GM12891 (cell line): ENCODE data around the gene SBNO2.

Experiments used
- DNase-seq: peaks from one replicate; pipeline ENCODE4 v3.0.0; 2011; ENCODE audit warnings: low spot score; ENCODE audit not compliant: insufficient read length
- FAIRE-seq: peaks from 2 replicates; lab custom pipeline; 2011; peaks lifted over from hg19 to GRCh38; lab: Jason Lieb, UNC
- PAX5 ChIP-seq: IDR thresholded peaks from 2 replicates; pipeline ENCODE4 v1.6.1; 2011; ENCODE audit warnings: low read length, moderate library complexity, mild to moderate bottlenecking; ENCODE audit not compliant: insufficient read depth, severe bottlenecking
- POLR2A ChIP-seq: IDR thresholded peaks from 2 replicates; pipeline ENCODE4 v1.6.1; 2011; ENCODE audit warnings: low read depth, low read length, control low read depth
- POLR2AphosphoS5 ChIP-seq: IDR thresholded peaks from 2 replicates; pipeline ENCODE4 v1.6.1; 2011; ENCODE audit warnings: low read depth, low read length, control low read depth
- POU2F2 ChIP-seq: IDR thresholded peaks from 2 replicates; pipeline ENCODE4 v1.6.1; 2011; ENCODE audit warnings: low read depth, mild to moderate bottlenecking, control low read depth, low read length, moderate library complexity
- SPI1 ChIP-seq: IDR thresholded peaks from 2 replicates; pipeline ENCODE4 v1.6.1; 2011; ENCODE audit warnings: low read depth, low read length, control low read depth
- TAF1 ChIP-seq: IDR thresholded peaks from 2 replicates; pipeline ENCODE4 v1.6.1; 2011; ENCODE audit warnings: low read depth, low read length, control low read depth

Gene SBNO2

DNA sequence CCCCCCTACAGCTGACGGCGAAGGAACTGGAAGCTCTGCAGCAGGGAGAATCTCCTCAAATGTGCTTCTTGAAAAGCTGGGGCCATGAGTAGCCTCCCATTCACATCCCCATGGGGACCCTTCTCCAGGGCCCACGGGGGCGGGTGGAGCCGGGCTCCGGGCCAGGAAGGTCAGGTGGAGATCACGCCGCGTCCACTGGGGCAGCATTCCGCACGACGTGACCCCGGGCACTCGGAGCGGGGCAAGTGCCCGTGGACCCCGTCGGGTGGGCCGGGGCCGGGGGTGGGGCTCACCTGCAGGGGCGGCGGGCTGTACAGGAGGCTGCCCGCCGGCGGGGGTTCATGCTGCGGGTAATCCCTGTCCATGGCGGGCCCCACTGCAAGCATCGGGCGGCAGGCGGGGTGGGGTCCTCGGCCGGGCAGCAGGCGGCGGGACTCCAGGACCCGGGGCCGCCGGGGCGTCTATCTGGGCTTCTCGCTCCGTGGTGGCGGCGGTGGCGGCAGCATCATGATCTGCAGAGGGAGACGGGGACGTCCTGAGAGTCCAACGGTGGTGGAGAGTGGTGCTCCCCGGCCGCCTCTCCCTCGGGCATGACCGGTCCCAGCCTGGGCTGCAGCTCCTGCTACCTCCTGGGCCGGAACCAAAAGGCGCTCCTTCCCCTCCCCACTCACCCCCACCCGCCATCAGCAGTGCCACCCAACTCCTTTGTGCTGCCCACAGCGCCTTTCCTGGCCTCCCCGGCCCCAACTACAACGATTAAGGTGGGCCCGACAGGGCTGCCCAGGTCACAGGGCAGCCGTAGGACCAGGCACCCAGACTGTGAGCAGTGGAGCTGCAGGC, 20.0 kb downstream of the SBNO2 start:
- TF ChIP-seq POLR2A: no peak
- no peak for TF ChIP-seq POU2F2
- no peak for TF ChIP-seq SPI1
- TF ChIP-seq POLR2AphosphoS5: no peak
- no peak for TF ChIP-seq PAX5
- no peak for TF ChIP-seq TAF1
- FAIRE-seq (no peak), DNase-seq (no peak)

DNA sequence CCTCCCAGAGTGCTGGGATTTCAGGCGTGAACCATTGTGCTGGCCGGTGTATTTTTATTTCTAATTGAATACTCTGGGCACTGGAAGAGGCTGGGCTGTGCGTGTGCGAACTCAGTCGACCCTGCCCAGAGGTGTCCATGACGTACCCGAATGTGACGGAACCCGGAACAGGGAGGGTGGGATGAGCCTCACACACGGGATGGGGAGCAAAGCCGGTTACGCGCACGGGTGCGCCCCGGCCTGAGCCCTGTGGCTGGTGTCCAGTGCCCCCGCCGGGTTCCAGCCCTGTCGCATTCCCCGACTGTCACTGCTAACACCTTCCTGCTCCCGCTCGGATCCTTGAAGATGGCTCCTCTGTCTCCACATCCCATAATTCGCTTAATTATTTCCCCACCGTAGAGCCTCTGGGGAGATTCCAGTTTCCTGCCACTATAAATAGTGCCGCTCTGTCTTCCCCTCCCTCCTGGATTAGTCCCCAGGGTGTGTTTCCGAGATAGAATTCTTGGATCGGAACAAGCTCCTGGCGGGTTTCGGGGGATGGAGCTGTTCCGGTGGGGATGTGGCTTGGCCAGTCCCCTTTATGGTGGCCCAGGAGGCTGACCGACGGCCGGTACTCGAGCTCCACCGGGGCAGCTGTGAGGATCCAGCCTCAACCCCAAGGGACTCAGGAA, 22.0 kb downstream of the SBNO2 start:
- FAIRE-seq: no peak
- TF ChIP-seq TAF1: no peak
- no peak for TF ChIP-seq POLR2AphosphoS5
- no peak for TF ChIP-seq PAX5
- TF ChIP-seq SPI1: no peak
- no peak for TF ChIP-seq POU2F2
- TF ChIP-seq POLR2A: no peak
- no peak for DNase-seq

DNA sequence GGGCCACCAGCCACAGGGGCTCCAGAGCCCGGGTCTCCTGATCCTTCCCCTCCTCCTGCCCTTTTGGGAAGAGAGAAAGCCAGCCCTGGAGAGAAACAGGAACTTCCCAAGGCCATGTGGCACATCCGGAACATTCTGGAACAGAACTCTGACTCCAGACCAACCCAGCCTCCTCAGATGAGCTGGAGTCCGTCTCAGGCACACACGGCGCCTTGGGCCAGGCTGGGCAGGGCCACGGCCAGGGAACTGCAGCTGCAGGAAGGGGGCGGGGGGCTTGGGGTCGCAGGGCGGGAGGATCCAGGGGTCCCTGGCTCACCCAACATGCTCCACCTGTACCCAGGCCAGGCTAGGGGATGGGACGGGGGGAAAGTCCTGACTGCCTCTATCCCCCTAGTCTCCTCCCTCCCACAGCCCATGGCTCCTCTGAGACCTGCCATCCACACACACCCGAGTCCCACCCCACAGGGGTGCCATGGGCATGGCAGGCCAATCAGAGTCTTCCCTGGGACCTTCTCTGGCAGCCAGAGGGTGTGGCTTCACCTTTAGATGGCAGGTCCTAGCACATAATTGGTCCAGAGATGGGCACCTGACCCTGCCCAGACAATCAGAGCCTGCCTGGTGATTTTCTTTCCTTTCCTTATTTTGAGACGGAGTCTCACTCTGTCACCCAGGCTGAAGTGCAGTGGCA, 22.9 kb downstream of the SBNO2 start:
- no peak for DNase-seq
- TF ChIP-seq PAX5: no peak
- no peak for TF ChIP-seq POLR2A
- TF ChIP-seq SPI1: no peak
- TF ChIP-seq POU2F2: no peak
- TF ChIP-seq POLR2AphosphoS5: no peak
- TF ChIP-seq TAF1: no peak
- no peak for FAIRE-seq

DNA sequence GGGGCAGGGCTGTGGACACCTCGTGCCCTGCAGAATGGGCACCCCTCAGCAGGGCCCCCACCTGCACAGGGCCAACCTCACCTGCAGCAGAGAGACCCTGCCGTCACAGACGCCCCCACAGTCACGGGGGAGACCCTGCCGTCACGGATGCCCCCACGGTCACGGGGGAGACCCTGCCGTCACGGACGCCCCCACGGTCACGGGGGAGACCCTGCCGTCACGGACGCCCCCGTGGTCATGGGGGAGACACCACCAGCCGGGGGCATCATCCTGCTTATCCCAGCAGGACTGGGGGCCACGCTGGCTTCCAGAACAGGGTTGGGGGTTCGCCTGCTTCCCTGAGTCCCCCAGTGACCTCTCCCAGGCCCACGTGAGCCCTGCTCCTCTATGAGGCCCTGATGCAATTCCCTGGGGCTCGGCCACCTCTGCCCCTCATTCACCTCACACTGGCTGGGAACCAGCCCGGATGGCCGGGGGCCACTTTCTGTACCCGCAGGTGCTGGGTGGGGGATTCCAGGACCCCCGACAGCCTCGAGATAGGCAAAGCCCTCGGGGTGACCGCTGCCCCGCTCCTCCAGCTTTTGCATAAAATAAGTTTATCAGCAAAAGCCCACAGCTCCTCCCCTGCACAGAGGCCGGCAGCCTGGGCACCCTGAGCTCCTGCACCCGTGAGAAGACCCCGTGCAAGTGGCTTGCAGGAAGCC, 23.6 kb downstream of the SBNO2 start:
- FAIRE-seq: no peak
- no peak for DNase-seq
- TF ChIP-seq POU2F2: no peak
- TF ChIP-seq PAX5: no peak
- no peak for TF ChIP-seq POLR2AphosphoS5
- no peak for TF ChIP-seq SPI1
- no peak for TF ChIP-seq TAF1
- TF ChIP-seq POLR2A: no peak

DNA sequence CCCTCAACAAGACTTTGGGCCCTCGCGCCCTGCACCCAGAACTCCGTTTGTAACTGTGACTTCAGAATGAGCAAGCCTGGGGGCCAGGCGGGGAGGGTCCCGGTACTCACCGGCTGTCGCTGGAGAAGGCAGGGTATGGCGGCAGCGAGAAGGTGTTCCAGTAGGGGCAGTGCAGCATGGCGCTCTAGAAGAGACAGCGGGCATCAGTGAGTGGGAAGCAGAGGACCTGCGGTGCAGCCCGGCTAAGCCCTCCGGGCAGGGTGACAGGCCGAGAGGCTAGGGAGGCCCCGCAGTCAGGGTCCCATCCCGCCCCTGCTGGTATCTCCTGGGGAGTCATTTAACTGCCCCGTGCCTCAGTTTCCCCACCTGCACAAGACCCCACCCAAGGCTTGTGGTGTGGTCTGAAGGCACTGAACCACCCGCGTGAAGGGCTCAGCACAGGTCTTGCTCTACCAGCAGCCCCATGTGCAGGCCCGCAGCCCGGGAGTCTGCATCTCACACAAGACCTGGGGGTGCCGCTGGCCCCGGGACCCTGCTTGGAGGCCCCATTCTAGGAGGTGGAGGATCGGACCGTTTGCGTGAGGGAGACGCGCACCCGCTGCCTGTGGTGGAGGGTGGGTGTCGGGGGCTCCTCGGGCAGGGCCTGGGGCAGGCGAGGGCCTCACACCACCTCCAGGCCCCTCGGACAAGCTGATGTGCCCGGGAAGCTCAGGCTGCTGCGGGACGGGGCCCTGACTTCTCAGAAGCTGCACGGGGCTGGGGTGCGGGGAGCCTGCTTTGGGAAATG, 24.6 kb downstream of the SBNO2 start:
- TF ChIP-seq SPI1: no peak
- TF ChIP-seq TAF1: no peak
- no peak for TF ChIP-seq POU2F2
- TF ChIP-seq POLR2A: no peak
- FAIRE-seq (no peak), DNase-seq (no peak)

DNA sequence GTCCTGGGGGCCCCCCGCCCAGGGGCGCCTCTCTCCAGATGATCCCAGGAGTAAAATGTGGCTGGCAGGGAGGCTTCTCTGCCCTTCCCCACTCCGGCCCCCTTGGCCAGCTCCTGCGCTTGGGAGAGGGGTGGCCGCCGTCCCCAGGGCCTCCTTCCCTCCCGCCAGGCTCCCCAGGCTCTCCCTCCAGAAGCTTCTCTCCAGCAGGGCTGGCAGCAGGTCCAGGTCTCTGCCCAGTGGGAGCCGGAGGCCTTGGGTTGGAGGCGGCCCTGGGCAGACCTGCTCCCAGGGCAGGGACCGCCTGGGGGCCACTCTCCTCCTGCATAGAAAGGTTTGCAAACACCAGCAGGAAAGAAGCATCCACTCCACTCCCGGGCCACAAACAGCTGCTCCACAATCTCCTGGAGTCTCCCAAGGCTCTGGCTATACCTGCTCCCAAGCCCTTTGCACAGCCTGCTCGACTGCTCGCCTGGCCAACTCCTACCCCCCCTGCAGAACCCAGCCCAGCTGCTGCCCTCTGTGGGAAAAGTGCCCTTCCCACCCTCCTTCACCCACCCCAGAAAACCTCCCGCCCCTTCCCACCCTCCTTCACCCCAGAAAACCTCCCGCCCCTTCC, 26.0 kb downstream of the SBNO2 start:
- FAIRE-seq (no peak), DNase-seq (no peak)
- no peak for TF ChIP-seq POU2F2
- no peak for TF ChIP-seq TAF1
- TF ChIP-seq PAX5: no peak
- TF ChIP-seq POLR2A: no peak
- TF ChIP-seq SPI1: no peak
- TF ChIP-seq POLR2AphosphoS5: no peak

DNA sequence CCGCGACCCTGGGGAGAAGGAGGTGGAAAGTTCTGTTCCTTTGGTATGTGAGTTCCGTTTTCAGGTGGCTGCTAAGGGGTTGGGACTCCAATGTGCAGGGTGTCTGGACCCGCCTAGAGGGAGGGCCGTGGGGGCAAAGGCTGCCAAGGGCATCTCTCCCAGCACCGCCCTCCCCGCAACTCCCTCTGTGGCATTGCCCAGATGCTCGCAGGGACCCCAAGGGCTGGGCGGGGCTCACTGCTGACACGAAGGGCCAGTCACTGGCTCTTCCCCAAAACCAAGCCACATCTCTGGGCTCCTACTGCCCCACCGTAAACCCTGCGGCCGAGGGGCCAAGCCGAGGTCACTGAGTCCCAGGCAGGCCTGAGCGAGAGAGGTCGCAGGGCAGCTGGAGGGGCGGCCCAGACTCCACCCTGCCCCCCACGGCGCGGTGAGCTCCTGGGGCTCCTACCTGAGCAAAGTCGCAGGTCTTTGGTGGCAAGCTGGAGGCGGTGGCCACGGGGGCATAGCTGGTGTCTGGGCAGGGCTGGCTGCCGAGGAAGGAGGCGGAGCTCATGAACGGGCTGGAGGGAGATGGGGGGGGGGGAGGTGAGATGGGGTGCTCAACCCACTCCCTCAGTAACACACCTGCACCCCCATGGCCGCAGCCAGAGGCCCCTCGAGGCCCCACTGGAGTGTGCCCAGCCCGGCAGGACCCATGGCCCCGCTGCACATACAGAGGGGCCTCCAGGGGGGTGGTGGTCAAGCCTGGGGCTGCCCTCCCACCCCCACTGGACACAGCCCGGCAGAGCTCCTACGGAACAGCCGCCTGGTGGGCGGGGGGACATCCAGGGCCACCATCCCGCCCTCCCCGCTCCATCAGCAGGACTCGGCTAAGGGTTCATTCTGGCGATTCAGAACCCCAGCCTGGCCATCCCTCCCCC, 26.9 kb downstream of the SBNO2 start:
- FAIRE-seq: no peak

DNA sequence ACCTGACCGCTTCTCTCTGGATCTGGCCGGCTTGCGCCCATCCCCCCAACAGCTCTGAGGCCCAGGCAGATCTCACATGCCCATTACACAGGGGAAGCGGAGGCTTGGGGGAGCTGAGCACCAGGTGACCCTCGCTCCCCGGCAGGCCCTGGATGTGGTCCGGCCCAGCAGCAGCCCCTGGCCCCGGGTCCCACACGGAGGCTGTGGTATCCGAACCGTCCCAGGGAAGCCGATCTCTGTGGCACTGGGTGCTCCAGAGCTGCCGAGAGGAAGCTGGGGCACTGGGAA, 27.7 kb downstream of the SBNO2 start:
- FAIRE-seq: no peak
- no peak for DNase-seq
- no peak for TF ChIP-seq POLR2AphosphoS5

More for the DNA sequence above, 26.9 kb downstream of the SBNO2 start:
- DNase-seq: no peak
- TF ChIP-seq SPI1: no peak
- TF ChIP-seq PAX5: no peak
- no peak for TF ChIP-seq POU2F2
- TF ChIP-seq POLR2AphosphoS5: no peak
- TF ChIP-seq POLR2A: no peak
- no peak for TF ChIP-seq TAF1
